Fibroblast of the aortic adventitia (primary cell): Measurements from ENCODE around the gene EXOSC7. TPM values are rescaled to one million over a fixed set of nuclear protein-coding genes. Genes with fewer than 3 reads are reported as not detected.

Source experiments
- DNase-seq: peaks from one replicate; pipeline ENCODE4 v3.0.0-alpha.2; 2010; ENCODE audit warnings: low read depth
- H3K4me3 ChIP-seq: 2 replicates; pipeline ENCODE4 v1.5.1; 2011; ENCODE audit warnings: low read depth, mild to moderate bottlenecking, control low read depth, low read length, moderate library complexity
- CTCF ChIP-seq: IDR thresholded peaks from 2 replicates; pipeline ENCODE4 v1.5.1; 2011; ENCODE audit warnings: mild to moderate bottlenecking, low read length, control low read depth, inconsistent platforms; ENCODE audit not compliant: insufficient read depth
- total RNA-seq: library from RNA; depleted of rRNA; stranded (reverse); fragments of >200 nt; gene quantifications from 2 replicates; pipeline ENCODE4 v1.2.3, GENCODE V29; 2012; ENCODE audit warnings: low replicate concordance

The EXOSC7 gene
- total RNA-seq, 1 donor: 26.8 TPM

- no peak for TF ChIP-seq CTCF
- no peak for DNase-seq
- no peak overlapping the region for H3K4me3 ChIP-seq
Observed at GRCh38 chr3:45033791-45034190, 57.7 kb downstream of the EXOSC7 start.

DNA sequence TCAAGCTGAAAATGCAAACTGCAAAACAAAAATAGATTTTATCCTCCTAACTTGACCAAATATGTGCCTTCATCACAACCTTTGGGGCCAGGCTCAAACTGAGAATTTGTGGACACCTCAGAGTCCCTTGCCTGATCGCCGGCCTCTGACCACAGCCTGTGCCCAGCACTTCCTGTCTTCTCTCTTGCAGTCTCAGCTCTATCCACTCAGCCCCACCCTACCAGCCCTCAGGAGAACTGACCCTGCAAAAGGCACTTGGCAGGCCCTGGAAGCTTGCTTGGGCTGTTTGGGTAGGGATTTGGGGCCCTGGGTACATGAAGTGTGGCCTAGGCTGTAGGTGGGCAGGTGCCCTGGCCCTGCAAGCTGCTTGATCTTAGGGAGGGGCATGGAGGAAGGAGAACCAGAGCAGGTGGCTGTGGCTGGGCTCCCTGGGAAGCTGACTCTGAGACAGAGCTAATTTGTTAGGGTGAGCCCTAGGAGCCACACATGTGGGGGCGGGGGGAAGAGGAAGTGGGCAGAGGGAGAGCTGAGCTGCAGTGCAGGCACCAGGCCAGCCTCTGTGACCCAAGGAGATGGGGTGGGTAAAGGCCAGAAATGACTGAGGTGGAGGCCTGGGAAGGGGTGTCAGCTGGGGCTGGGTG lies 58.7 kb downstream of the EXOSC7 start:
- DNase-seq: no peak
- no peak overlapping the region for H3K4me3 ChIP-seq
- no peak for TF ChIP-seq CTCF

GRCh38 chr3:45035441-45036301 lies 59.6 kb downstream of the EXOSC7 start:
- TF ChIP-seq CTCF: no peak
- peak; percentile 38 for DNase-seq
- H3K4me3 ChIP-seq: peak overlapping the region; percentile 40

DNA sequence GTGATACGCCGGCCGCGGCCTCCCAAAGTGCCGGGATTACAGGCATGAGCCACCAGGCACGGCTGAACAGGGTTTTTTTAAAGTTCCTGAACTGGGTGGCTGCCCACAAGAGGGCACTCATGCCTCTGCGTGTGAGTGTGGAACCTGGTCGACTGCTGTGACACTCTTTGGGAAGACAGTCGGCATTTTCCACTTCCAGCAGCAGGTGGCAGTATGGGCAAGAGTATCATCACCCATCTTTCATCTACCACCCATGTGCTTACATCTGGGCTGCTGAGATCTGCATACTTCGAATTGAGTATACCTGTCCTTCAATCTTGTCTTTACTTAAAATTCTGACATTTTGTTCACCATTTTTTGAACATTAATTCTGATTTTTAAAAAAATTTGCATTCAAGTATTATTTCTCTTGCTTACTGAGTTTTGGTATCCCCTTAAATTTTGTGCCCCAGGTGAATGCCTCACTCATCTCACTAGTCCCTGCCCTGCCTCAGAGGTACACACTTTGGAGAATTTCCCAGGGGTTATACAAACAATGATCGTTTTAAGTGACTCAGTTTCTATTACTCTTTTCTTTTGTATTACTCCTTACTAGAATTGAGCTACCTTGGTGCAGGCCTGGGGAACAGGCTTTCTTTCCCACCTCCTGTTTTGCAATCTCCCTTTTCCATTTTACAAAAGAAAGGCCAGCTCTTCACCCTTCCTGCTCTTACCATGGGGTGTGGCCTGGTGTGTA lies 61.8 kb downstream of the EXOSC7 start:
- TF ChIP-seq CTCF: peak; percentile 75
- no peak overlapping the region for H3K4me3 ChIP-seq
- peak; percentile 94 for DNase-seq

GRCh38 chr3:45041666-45042065 lies 65.6 kb downstream of the EXOSC7 start:
- DNase-seq: no peak
- TF ChIP-seq CTCF: no peak
- no peak overlapping the region for H3K4me3 ChIP-seq

DNA sequence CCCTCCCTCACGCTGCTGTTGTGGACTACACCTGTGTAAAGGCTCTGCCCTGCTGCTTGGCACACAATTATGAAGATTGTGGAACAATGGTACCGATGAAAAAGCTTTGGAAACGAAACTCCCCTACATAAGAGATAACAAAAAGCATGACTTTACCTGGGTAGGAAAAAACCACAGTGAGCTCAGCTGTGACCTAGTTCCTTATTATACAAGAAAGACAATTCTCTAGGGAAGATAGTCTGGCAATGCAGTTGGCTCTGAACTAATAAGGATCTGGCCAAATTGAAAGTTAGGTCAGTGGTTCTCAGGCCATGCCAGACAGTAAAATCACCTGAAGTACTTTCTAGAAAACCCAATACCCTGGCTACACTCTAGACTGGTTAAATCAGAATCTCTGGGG lies 66.1 kb downstream of the EXOSC7 start:
- no peak for TF ChIP-seq CTCF
- peak; percentile 43 for DNase-seq
- H3K4me3 ChIP-seq: no peak overlapping the region
